Measurements from ENCODE around the gene CDK14.
A peak's percentile ranks its signal among the peaks of the same experiment; 100 is the strongest.

The CDK14 gene

DNA sequence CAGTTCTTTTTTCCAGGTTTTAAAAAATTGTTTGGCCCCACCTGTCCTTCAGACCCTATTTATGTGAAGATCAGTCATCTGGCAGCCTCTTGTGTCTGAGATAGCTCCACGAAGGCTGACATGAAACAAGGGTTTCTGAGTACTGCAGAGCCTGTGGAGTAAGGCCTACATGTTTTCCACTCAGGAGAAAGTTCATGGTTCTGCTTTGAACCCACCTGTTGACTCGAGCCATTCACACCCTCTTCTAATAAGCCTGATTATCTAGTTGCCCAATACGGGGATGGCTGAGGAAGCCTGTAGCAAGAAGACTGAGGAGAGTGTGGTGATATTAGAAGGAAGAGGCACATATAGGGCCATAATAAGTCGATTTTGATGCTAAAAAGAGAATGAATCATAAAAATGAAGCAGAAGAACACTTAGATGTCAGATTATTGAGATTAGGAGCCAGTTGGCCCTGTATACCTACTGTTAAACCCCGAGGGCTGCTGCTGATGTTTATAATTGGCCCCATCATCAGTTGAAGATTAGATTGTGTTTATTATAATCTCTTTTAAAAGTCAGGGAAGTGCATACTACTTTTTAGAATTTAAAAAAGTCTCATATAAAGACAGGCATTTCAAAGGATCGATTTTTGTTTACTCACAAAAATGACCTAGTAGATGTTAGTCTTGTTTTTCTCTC, 109.4 kb downstream of the CDK14 start:
- no peak overlapping the region for H3K4me3 ChIP-seq (replicated peaks; ENCODE audit: low read depth, low read length)
- no peak for TF ChIP-seq CTCF (IDR thresholded peaks at IDR 0.05; ENCODE audit: low read depth, low read length, missing control alignments)
- no peak for DNase-seq (ENCODE audit: extremely low read depth, low read depth)

- no peak overlapping the region for H3K4me3 ChIP-seq (replicated peaks; ENCODE audit: low read depth, low read length)
- no peak for TF ChIP-seq CTCF (IDR thresholded peaks at IDR 0.05; ENCODE audit: low read depth, low read length, missing control alignments)
- DNase-seq (ENCODE audit: extremely low read depth, low read depth) = no peak
Measured at GRCh38 chr7:90706072-90706716, 110.1 kb downstream of the CDK14 start.

DNA sequence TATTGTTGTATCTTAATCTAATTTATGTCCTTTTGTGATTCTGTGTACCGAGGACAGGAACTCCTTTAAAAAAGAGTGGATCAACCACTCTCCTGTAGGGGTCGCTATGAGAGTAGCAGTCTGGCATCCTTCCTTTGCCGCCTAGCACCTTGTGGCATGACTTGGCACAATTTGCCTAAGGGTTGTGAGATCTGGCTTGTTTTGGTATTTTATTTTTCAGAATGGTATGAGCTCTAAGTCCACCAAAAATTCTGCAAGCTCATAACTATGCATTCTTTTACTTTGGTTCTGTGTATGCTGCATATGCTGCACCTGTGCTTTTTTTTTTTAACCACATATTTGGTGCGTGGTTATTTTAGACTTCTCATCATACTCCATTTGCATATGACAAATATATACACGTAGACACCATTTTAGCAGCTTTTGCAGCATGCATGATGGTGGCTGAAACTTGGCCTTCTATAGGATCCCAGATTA, 112.8 kb downstream of the CDK14 start:
- peak; percentile 69 for TF ChIP-seq CTCF (IDR thresholded peaks at IDR 0.05; ENCODE audit: low read depth, low read length, missing control alignments)
- H3K4me3 ChIP-seq (replicated peaks; ENCODE audit: low read depth, low read length) = no peak overlapping the region
- DNase-seq (ENCODE audit: extremely low read depth, low read depth) = no peak

DNA sequence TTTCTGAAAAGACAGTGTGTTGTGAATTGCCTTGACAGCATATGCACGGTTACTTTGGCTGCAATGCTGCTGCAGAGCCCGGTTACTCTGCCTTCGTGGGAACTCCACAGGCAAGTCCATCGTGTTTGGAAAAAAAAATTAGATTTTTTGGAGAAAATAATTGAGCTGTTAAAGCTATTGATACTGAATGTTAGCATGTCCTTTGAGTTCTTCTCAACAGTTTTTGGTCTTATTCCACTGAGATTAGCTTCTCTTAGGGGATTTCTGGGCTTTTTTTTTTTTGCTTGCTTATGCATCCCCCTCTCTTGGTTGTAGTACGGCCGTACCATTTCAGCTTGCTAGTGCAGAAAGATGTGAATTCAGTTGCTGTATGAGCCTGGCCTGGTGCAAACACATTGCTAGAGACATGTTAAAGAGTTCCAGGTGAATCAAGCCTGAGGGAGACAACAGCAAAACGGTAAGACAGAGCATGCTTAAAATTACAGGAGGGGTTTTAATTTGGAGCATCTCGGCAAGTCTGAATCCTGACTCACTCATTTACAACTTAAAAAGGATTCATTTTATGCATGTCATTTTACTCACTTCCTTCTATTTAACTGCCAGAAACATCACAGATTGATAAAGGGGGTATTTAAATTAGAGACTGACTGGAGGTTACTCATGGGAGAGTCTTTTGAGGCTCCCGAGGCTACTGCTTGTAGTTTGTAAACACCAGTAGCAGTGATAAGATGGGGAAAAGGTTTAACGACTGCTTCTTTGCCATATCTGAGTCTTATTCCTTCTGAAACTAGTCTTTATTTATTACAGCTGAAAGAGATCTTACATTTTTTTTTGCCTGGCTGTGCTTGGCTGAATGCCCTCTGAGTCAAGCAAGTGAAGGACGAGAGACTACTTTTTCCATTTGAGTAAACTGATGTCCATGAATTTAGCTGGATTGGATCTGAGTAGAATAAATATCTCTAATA, 113.7 kb downstream of the CDK14 start:
- TF ChIP-seq CTCF (IDR thresholded peaks at IDR 0.05; ENCODE audit: low read depth, low read length, missing control alignments) = no peak
- no peak for DNase-seq (ENCODE audit: extremely low read depth, low read depth)
- H3K4me3 ChIP-seq (replicated peaks; ENCODE audit: low read depth, low read length) = no peak overlapping the region

DNA sequence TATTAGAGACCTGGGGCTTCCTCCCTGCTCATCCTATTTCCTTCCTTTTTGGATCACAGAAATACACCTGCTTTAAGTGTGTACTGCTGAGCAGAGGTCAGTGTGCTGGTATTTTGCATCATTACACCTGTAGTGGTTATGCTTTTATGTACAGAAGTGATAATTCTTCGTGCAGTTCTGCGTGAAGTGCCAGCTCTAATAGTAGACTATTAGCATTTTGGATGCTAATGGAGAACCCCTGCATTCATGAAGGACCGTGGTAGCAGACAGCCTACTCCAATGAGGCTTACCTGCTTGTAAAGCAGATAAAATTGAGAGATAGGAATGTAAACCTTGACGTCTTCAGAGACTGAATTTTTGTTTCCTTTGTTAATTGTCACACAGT, 114.3 kb downstream of the CDK14 start:
- no peak overlapping the region for H3K4me3 ChIP-seq (replicated peaks; ENCODE audit: low read depth, low read length)
- no peak for TF ChIP-seq CTCF (IDR thresholded peaks at IDR 0.05; ENCODE audit: low read depth, low read length, missing control alignments)
- no peak for DNase-seq (ENCODE audit: extremely low read depth, low read depth)

GRCh38 chr7:90713628-90714027, 117.5 kb downstream of the CDK14 start:
- no peak for DNase-seq (ENCODE audit: extremely low read depth, low read depth)
- TF ChIP-seq CTCF (IDR thresholded peaks at IDR 0.05; ENCODE audit: low read depth, low read length, missing control alignments) = no peak
- H3K4me3 ChIP-seq (replicated peaks; ENCODE audit: low read depth, low read length) = no peak overlapping the region
